Keratinocyte (primary cell): ENCODE measurements around the gene TSHZ3. TPM values are rescaled to one million over a fixed set of nuclear protein-coding genes. Genes with fewer than 3 reads are reported as not detected.

Source experiments
- DNase-seq: peaks from one replicate; pipeline ENCODE4 v3.0.0-alpha.2; 2011; ENCODE audit warnings: low read depth, missing footprints, low spot score
- FAIRE-seq: peaks from 2 replicates; lab custom pipeline; 2011; peaks lifted over from hg19 to GRCh38; lab: Jason Lieb, UNC
- H2AFZ ChIP-seq: 2 replicates; pipeline ENCODE4 v1.6.0; 2012; ENCODE audit warnings: low read length, control low read depth, inconsistent platforms; ENCODE audit not compliant: control insufficient read depth
- H3K27ac ChIP-seq: 2 replicates; pipeline ENCODE4 v1.5.1; 2011; ENCODE audit warnings: low read length; ENCODE audit not compliant: control insufficient read depth, insufficient read depth
- H3K27me3 ChIP-seq: 3 replicates; pipeline ENCODE4 v1.6.0; 2011; ENCODE audit warnings: low read length; ENCODE audit not compliant: control insufficient read depth, insufficient read depth; ENCODE audit errors: extremely low read depth
- H3K36me3 ChIP-seq, 2 experiments: 2 replicates in 1 of 2; 3 replicates in 1 of 2; pipeline ENCODE4 v1.5.1; 2011; ENCODE audit warnings: low read length in 2 of 2, mild to moderate bottlenecking in 1 of 2; ENCODE audit not compliant: control insufficient read depth in 2 of 2, insufficient read depth in 2 of 2; ENCODE audit errors: extremely low read depth in 1 of 2
- H3K4me1 ChIP-seq: 3 replicates; pipeline ENCODE4 v1.5.1; 2011; ENCODE audit warnings: low read length; ENCODE audit not compliant: control insufficient read depth, insufficient read depth; ENCODE audit errors: extremely low read depth
- H3K4me2 ChIP-seq: 3 replicates; pipeline ENCODE4 v1.6.0; 2011; ENCODE audit warnings: low read depth, low read length; ENCODE audit not compliant: control insufficient read depth, insufficient read depth; ENCODE audit errors: extremely low read depth
- H3K4me3 ChIP-seq, 3 experiments: fragments of 200-600 bp in 1 of 3; sonication (generic) in 1 of 3; 2 replicates in 2 of 3; 3 replicates in 1 of 3; pipeline ENCODE4 v1.5.1; 2011 to 2016; ENCODE audit warnings: low read length in 3 of 3, mild to moderate bottlenecking in 3 of 3, control low read depth in 2 of 3, inconsistent platforms in 1 of 3, low read depth in 1 of 3, mixed read lengths in 1 of 3, mixed run types in 1 of 3, moderate library complexity in 1 of 3; ENCODE audit not compliant: control insufficient read depth in 2 of 3, insufficient read depth in 2 of 3; ENCODE audit errors: extremely low read depth in 1 of 3
- H3K79me2 ChIP-seq: 2 replicates; pipeline ENCODE4 v1.6.0; 2012; ENCODE audit warnings: low read length; ENCODE audit not compliant: control insufficient read depth, insufficient read depth
- H3K9ac ChIP-seq: 3 replicates; pipeline ENCODE4 v1.6.0; 2011; ENCODE audit warnings: low read length; ENCODE audit not compliant: control insufficient read depth, insufficient read depth; ENCODE audit errors: extremely low read depth
- H3K9me1 ChIP-seq: 3 replicates; pipeline ENCODE4 v1.6.0; 2011; ENCODE audit warnings: low read length; ENCODE audit not compliant: control insufficient read depth, insufficient read depth; ENCODE audit errors: extremely low read depth
- H3K9me3 ChIP-seq: 2 replicates; pipeline ENCODE4 v1.5.1; 2012; ENCODE audit warnings: low read depth, low read length; ENCODE audit not compliant: control insufficient read depth
- H4K20me1 ChIP-seq: 3 replicates; pipeline ENCODE4 v1.6.0; 2011; ENCODE audit warnings: low read length; ENCODE audit not compliant: control insufficient read depth, insufficient read depth; ENCODE audit errors: extremely low read depth
- EZH2 ChIP-seq: IDR thresholded peaks from one replicate; pipeline ENCODE4 v1.6.1; 2012; ENCODE audit warnings: inconsistent platforms, mild to moderate bottlenecking, low read length, moderate library complexity
- dilution Hi-C: fragments of 300-500 bp; cut with MboI; formaldehyde crosslinking; loops from one replicate; pipeline ENCODE4 v1.7.0; 2020; ENCODE audit warnings: low sequenced_read_pairs; ENCODE audit not compliant: extremely low pct_ligation_motif_present
- polyA plus RNA-seq, 5 experiments: library from polyadenylated mRNA; depleted of rRNA in 3 of 5; stranded (reverse) in 3 of 5; stranded (forward) in 1 of 5; unstranded in 1 of 5; fragments of >200 nt; gene quantifications; 1 replicate in 1 of 5; 2 replicates in 3 of 5; 3 replicates in 1 of 5; pipeline versions ENCODE4 v1.2.1 to v1.2.3, GENCODE V29; 2011 to 2012; ENCODE audit warnings: missing spikeins in 2 of 5, low read depth in 1 of 5, low replicate concordance in 1 of 5
- TF ChIP-seq, protein P1 (sequence below), 3 experiments: IDR thresholded peaks in 1 of 3; conservative IDR thresholded peaks in 1 of 3; optimal IDR thresholded peaks in 1 of 3; 2 replicates in 2 of 3; 3 replicates in 1 of 3; pipeline versions ENCODE3 to v1.5.1; 2011; ENCODE audit warnings: low read length in 3 of 3, mild to moderate bottlenecking in 3 of 3, moderate library complexity in 2 of 3, control low read depth in 1 of 3, inconsistent platforms in 1 of 3; ENCODE audit not compliant: insufficient read depth in 2 of 3; ENCODE audit errors: extremely low read depth in 1 of 3

TSHZ3 gene
- polyA plus RNA-seq, 1 donor (not counting 4 experiments of a cell fraction or from before 2014, with no cell fraction given) = 3.6 TPM

- no peak overlapping the region for H3K9ac ChIP-seq
- no peak overlapping the region for H3K4me3 ChIP-seq
- H3K27me3 ChIP-seq = peaks cover 50% of the 10 kb centered on the region
- H2AFZ ChIP-seq = no peak overlapping the region
- H3K4me1 ChIP-seq = peaks cover 27% of the 10 kb centered on the region
- DNase-seq (no peak), FAIRE-seq (no peak)
- H3K36me3 ChIP-seq = no peaks in the 10 kb centered on the region
- no peaks in the 10 kb centered on the region for H3K9me1 ChIP-seq
- TF ChIP-seq, protein P1, sequence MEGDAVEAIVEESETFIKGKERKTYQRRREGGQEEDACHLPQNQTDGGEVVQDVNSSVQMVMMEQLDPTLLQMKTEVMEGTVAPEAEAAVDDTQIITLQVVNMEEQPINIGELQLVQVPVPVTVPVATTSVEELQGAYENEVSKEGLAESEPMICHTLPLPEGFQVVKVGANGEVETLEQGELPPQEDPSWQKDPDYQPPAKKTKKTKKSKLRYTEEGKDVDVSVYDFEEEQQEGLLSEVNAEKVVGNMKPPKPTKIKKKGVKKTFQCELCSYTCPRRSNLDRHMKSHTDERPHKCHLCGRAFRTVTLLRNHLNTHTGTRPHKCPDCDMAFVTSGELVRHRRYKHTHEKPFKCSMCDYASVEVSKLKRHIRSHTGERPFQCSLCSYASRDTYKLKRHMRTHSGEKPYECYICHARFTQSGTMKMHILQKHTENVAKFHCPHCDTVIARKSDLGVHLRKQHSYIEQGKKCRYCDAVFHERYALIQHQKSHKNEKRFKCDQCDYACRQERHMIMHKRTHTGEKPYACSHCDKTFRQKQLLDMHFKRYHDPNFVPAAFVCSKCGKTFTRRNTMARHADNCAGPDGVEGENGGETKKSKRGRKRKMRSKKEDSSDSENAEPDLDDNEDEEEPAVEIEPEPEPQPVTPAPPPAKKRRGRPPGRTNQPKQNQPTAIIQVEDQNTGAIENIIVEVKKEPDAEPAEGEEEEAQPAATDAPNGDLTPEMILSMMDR (optimal IDR thresholded peaks at IDR 0.05 in 1 of 3, IDR thresholded peaks at IDR 0.05 in 1 of 3, conservative IDR thresholded peaks at IDR 0.05 in 1 of 3; ENCODE audit: extremely low read depth in 1 of 3, insufficient read depth in 2 of 3, low read length in 3 of 3) = no peak
- no peak for TF ChIP-seq EZH2
- no peaks in the 10 kb centered on the region for H4K20me1 ChIP-seq
- H3K27ac ChIP-seq = no peak overlapping the region
- dilution Hi-C loops = no loop called here
- no peak overlapping the region for H3K4me2 ChIP-seq
- no peaks in the 10 kb centered on the region for H3K9me3 ChIP-seq
- H3K79me2 ChIP-seq = no peaks in the 10 kb centered on the region
Measured at GRCh38 chr19:31354799-31355664, 5.8 kb upstream of the TSHZ3 start.

DNA sequence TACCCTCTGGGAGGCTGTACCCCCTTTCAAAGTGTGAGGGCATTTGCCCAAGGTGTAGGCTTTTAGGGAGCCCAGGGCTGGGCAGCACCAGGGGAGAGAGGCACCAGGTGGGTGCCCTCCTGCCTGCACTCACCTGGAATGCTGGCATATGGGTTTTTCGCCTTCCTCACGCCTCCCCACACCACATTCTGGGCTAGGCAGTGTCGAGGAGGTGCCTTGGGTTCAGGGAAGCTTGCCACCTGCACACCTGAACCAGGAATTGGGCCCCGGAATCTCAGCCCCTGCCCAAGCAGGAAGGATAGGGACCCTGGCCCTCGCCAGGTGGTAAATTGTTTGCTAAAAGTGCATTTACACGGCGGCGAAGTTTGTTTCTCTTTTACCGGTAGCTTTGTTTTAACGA is 5.1 kb upstream of the TSHZ3 start:
- no peak overlapping the region for H3K4me3 ChIP-seq
- H3K36me3 ChIP-seq = no peaks in the 10 kb centered on the region
- no peaks in the 10 kb centered on the region for H4K20me1 ChIP-seq
- no peaks in the 10 kb centered on the region for H3K9me1 ChIP-seq
- dilution Hi-C loops = no loop called here
- no peak overlapping the region for H3K9ac ChIP-seq
- peaks cover 27% of the 10 kb centered on the region for H3K4me1 ChIP-seq
- H2AFZ ChIP-seq = no peak overlapping the region
- no peak overlapping the region for H3K27ac ChIP-seq
- no peaks in the 10 kb centered on the region for H3K9me3 ChIP-seq
- peaks cover 50% of the 10 kb centered on the region for H3K27me3 ChIP-seq
- no peak for TF ChIP-seq EZH2
- TF ChIP-seq, protein P1 (optimal IDR thresholded peaks at IDR 0.05 in 1 of 3, IDR thresholded peaks at IDR 0.05 in 1 of 3, conservative IDR thresholded peaks at IDR 0.05 in 1 of 3; ENCODE audit: extremely low read depth in 1 of 3, insufficient read depth in 2 of 3, low read length in 3 of 3) = no peak
- no peak overlapping the region for H3K4me2 ChIP-seq
- H3K79me2 ChIP-seq = no peaks in the 10 kb centered on the region
- FAIRE-seq (no peak), DNase-seq (no peak)
